Gastrocnemius medialis (tissue), 4 donors: ENCODE measurements around the gene PTPN23.

Source experiments
- POLR2A ChIP-seq, 2 donors: fragments of 450-650 bp; IDR thresholded peaks; one replicate each; pipeline ENCODE4 v1.6.1; 2017; ENCODE audit warnings: antibody characterized with exemption in 2 of 2, mild to moderate bottlenecking in 2 of 2, moderate library complexity in 2 of 2
- TF ChIP-seq, protein P1 (sequence below), 5 experiments: fragments of 450-650 bp in 3 of 5; fragments of 200-600 bp in 2 of 5; sonication (generic) in 2 of 5; IDR thresholded peaks in 4 of 5; conservative IDR thresholded peaks in 1 of 5; 1 replicate in 4 of 5; 2 replicates in 1 of 5; pipeline ENCODE4 v1.5.1; 2016 to 2019; ENCODE audit warnings: antibody characterized with exemption in 5 of 5, mild to moderate bottlenecking in 3 of 5, moderate library complexity in 3 of 5

DNA sequence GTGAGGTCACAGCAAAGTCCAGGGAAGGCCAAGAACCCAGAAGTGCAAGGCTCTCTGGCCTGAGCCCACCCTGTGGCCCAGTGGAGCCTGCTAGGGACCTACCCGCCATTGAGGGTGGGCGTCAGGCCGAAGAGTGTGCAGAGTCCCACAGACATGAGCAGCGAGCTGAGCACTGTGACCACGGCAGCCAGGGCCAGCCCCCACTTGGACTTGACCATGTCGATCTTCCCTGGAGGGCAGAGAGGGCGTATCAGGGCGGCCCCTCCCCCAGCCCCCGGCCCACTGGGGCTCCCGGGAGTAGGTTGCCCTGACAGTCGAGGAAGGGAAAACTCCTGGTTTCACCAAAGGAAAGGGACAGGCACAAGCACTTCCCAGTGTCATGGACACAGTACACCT lies 44.6 kb downstream of the PTPN23 start:
- TF ChIP-seq, protein P1, sequence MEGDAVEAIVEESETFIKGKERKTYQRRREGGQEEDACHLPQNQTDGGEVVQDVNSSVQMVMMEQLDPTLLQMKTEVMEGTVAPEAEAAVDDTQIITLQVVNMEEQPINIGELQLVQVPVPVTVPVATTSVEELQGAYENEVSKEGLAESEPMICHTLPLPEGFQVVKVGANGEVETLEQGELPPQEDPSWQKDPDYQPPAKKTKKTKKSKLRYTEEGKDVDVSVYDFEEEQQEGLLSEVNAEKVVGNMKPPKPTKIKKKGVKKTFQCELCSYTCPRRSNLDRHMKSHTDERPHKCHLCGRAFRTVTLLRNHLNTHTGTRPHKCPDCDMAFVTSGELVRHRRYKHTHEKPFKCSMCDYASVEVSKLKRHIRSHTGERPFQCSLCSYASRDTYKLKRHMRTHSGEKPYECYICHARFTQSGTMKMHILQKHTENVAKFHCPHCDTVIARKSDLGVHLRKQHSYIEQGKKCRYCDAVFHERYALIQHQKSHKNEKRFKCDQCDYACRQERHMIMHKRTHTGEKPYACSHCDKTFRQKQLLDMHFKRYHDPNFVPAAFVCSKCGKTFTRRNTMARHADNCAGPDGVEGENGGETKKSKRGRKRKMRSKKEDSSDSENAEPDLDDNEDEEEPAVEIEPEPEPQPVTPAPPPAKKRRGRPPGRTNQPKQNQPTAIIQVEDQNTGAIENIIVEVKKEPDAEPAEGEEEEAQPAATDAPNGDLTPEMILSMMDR (IDR thresholded peaks at IDR 0.05 in 4 of 5, conservative IDR thresholded peaks at IDR 0.05 in 1 of 5): no peak
- no peak for TF ChIP-seq POLR2A (IDR thresholded peaks at IDR 0.05)
